Loucy (cell line): ENCODE measurements around the gene RACK1.
A peak's percentile ranks its signal among the peaks of the same experiment; 100 is the strongest.
"Not testable (repeated sequence)": the region's sequence is repeated elsewhere in the genome, so short reads cannot be mapped to it uniquely, and the experiment has no call there.

Experiments
- H2AFZ ChIP-seq: fragments of 200-600 bp; sonication (generic); 2 replicates; pipeline ENCODE4 v1.6.0; 2016; ENCODE audit warnings: antibody characterized with exemption, mild to moderate bottlenecking, low read length, moderate library complexity
- H3F3A ChIP-seq: fragments of 200-600 bp; 2 replicates; pipeline ENCODE4 v1.6.0; 2016; ENCODE audit warnings: antibody characterized with exemption, low read depth, mild to moderate bottlenecking
- H3K27me3 ChIP-seq: fragments of 200-600 bp; sonication (generic); 2 replicates; pipeline ENCODE4 v1.6.1; 2014; ENCODE audit warnings: low read length, mild to moderate bottlenecking; ENCODE audit not compliant: insufficient read depth, poor library complexity, severe bottlenecking
- H3K36me3 ChIP-seq: fragments of 200-600 bp; sonication (generic); 2 replicates; pipeline ENCODE4 v1.6.1; 2016; ENCODE audit warnings: low read length; ENCODE audit not compliant: insufficient read depth
- H3K4me1 ChIP-seq: fragments of 200-600 bp; sonication (generic); 2 replicates; pipeline ENCODE4 v1.5.1; 2014; ENCODE audit warnings: low read length, mild to moderate bottlenecking; ENCODE audit not compliant: insufficient read depth, poor library complexity, severe bottlenecking
- H3K4me2 ChIP-seq: fragments of 200-600 bp; sonication (generic); 2 replicates; pipeline ENCODE4 v1.6.0; 2014; ENCODE audit warnings: antibody characterized with exemption, low read length, low read depth, mild to moderate bottlenecking; ENCODE audit not compliant: poor library complexity, severe bottlenecking
- H3K4me3 ChIP-seq: fragments of 200-600 bp; sonication (generic); 2 replicates; pipeline ENCODE4 v1.5.1; 2014; ENCODE audit warnings: low read length, mild to moderate bottlenecking, mixed read lengths; ENCODE audit not compliant: poor library complexity, severe bottlenecking
- H3K79me2 ChIP-seq: fragments of 200-600 bp; sonication (generic); 2 replicates; pipeline ENCODE4 v1.6.1; 2014; ENCODE audit warnings: low read length; ENCODE audit not compliant: insufficient read depth
- H3K9ac ChIP-seq: fragments of 200-600 bp; sonication (generic); 2 replicates; pipeline ENCODE4 v1.6.0; 2014; ENCODE audit warnings: mild to moderate bottlenecking, low read depth, low read length, moderate library complexity; ENCODE audit not compliant: poor library complexity, severe bottlenecking
- H3K9me2 ChIP-seq: fragments of 200-600 bp; sonication (generic); replicated peaks from 2 replicates; pipeline ENCODE4 v1.6.1; 2016; ENCODE audit warnings: low read depth, low read length, mixed read lengths
- H3K9me3 ChIP-seq: fragments of 200-600 bp; sonication (generic); 2 replicates; pipeline ENCODE4 v1.6.1; 2014; ENCODE audit warnings: mild to moderate bottlenecking, antibody characterized with exemption, low read length, low read depth; ENCODE audit not compliant: insufficient read depth
- H4K20me1 ChIP-seq: fragments of 200-600 bp; sonication (generic); 2 replicates; pipeline ENCODE4 v1.6.0; 2014; ENCODE audit warnings: antibody characterized with exemption, low read length, mild to moderate bottlenecking; ENCODE audit not compliant: insufficient read depth, poor library complexity, severe bottlenecking
- CTCF ChIP-seq: fragments of 200-600 bp; sonication (generic); conservative IDR thresholded peaks from 2 replicates; pipeline ENCODE4 v1.5.1; 2014; ENCODE audit warnings: mild to moderate bottlenecking, antibody characterized with exemption, low read length
- EZH2phosphoT487 ChIP-seq: fragments of 200-600 bp; IDR thresholded peaks from 2 replicates; pipeline ENCODE4 v1.6.1; 2018; ENCODE audit warnings: antibody characterized with exemption, mild to moderate bottlenecking, moderate library complexity, borderline replicate concordance

Gene RACK1

GRCh38 chr5:181243564-181244343 lies at the start of gene RACK1:
RACK1 (minus strand) TSS chr5:181243906; CDS start chr5:181243800, 106 bp downstream.
- H3K4me1 ChIP-seq, result peaks cover 19% of the 10 kb centered on the region
- TF ChIP-seq EZH2phosphoT487, result no peak
- TF ChIP-seq CTCF, result no peak
- peak within 1 kb of the TSS; percentile 77 for H3K4me3 ChIP-seq

GRCh38 chr5:181287331-181287730 lies 43.6 kb upstream of the RACK1 start:
- not testable (repeated sequence) for H3K79me2 ChIP-seq, H4K20me1 ChIP-seq, H3K9ac ChIP-seq, H3K4me2 ChIP-seq, H3K27me3 ChIP-seq, H3K4me3 ChIP-seq, H3K4me1 ChIP-seq, H3K9me3 ChIP-seq, H3K36me3 ChIP-seq, H3K9me2 ChIP-seq, H3F3A ChIP-seq, H2AFZ ChIP-seq

More at GRCh38 chr5:181243564-181244343, at the start of gene RACK1:
- H3K79me2 ChIP-seq, result peaks cover 85% of the 10 kb centered on the region
- H3K36me3 ChIP-seq, result peaks cover 16% of the 10 kb centered on the region; the same call in 1 of the 2 replicates
- H3K9me2 ChIP-seq, result no peaks in the 10 kb centered on the region
- H2AFZ ChIP-seq, result peak within 1 kb of the TSS; percentile 95
- H4K20me1 ChIP-seq, result peaks cover 51% of the 10 kb centered on the region
- H3K9me3 ChIP-seq, result no peaks in the 10 kb centered on the region
- peaks cover 5% of the 10 kb centered on the region for H3K27me3 ChIP-seq
- peak within 1 kb of the TSS; percentile 98 for H3K9ac ChIP-seq
- peaks cover 3% of the 10 kb centered on the region; the same call in 1 of the 2 replicates for H3F3A ChIP-seq
- H3K4me2 ChIP-seq, result peak within 1 kb of the TSS; percentile 99

- H3K4me1 ChIP-seq, H4K20me1 ChIP-seq, H3K36me3 ChIP-seq, H3K9me2 ChIP-seq, H3K27me3 ChIP-seq, H3K9me3 ChIP-seq, H3K4me3 ChIP-seq, H3F3A ChIP-seq, H3K4me2 ChIP-seq, H2AFZ ChIP-seq, H3K9ac ChIP-seq, H3K79me2 ChIP-seq: not testable (repeated sequence)
Measured at GRCh38 chr5:181285962-181286705, 42.4 kb upstream of the RACK1 start.

- H3K9me3 ChIP-seq, H3K79me2 ChIP-seq, H4K20me1 ChIP-seq, H3K36me3 ChIP-seq, H3K4me2 ChIP-seq, H3K27me3 ChIP-seq, H3K9ac ChIP-seq, H3K4me1 ChIP-seq, H3K9me2 ChIP-seq, H3F3A ChIP-seq, H3K4me3 ChIP-seq, H2AFZ ChIP-seq: not testable (repeated sequence)
Measured at GRCh38 chr5:181283841-181284755, 40.4 kb upstream of the RACK1 start.
